Measurements from ENCODE around the gene PSMD6.

Gene PSMD6

GRCh38 chr3:64022451-64023186, 675 bp downstream of the PSMD6 start:
- Histone ChIP-seq H3K27ac (ENCODE audit: low read length) (peak overlapping the region; percentile 32), H3K4me2 (ENCODE audit: low read length) (peak overlapping the region; percentile 94), H3K79me2 (ENCODE audit: low read length) (peaks cover 32% of the 10 kb centered on the region), H3K27me3 (ENCODE audit: low read depth, low read length) (peaks cover 14% of the 10 kb centered on the region; the same call in 1 of the 2 replicates), H3K9me3 (ENCODE audit: insufficient read depth, low read length) (no peaks in the 10 kb centered on the region), H4K20me1 (ENCODE audit: insufficient read depth, low read length) (peaks cover 4% of the 10 kb centered on the region; the same call in 1 of the 2 replicates), H3K9ac (ENCODE audit: low read length) (peak overlapping the region; percentile 85), H3K4me3 (ENCODE audit: low read length) (peak overlapping the region; percentile 93), H2AFZ (ENCODE audit: low read depth, low read length) (peak overlapping the region; percentile 83), H3K4me1 (ENCODE audit: low read length) (peaks cover 16% of the 10 kb centered on the region), H3K36me3 (replicated peaks; ENCODE audit: low read depth, low read length) (peaks cover 34% of the 10 kb centered on the region)
- no peak for TF ChIP-seq CTCF (IDR thresholded peaks at IDR 0.05; ENCODE audit: low read depth, low read length)
- no peak for TF ChIP-seq EZH2phosphoT487 (IDR thresholded peaks at IDR 0.05; ENCODE audit: low read depth)

- peaks cover 4% of the 10 kb centered on the region; the same call in 1 of the 2 replicates for H4K20me1 ChIP-seq (ENCODE audit: insufficient read depth, low read length)
- H3K27me3 ChIP-seq (ENCODE audit: low read depth, low read length): peaks cover 9% of the 10 kb centered on the region; the same call in 1 of the 2 replicates
- H3K9me3 ChIP-seq (ENCODE audit: insufficient read depth, low read length): no peaks in the 10 kb centered on the region
- peaks cover 32% of the 10 kb centered on the region for H3K79me2 ChIP-seq (ENCODE audit: low read length)
- peaks cover 41% of the 10 kb centered on the region for H3K36me3 ChIP-seq (replicated peaks; ENCODE audit: low read depth, low read length)
- no peak overlapping the region for H2AFZ ChIP-seq (ENCODE audit: low read depth, low read length)
- H3K27ac ChIP-seq (ENCODE audit: low read length): no peak overlapping the region
- peak overlapping the region; percentile 94 for H3K4me2 ChIP-seq (ENCODE audit: low read length)
- H3K4me3 ChIP-seq (ENCODE audit: low read length): peak overlapping the region; percentile 93
- peaks cover 16% of the 10 kb centered on the region for H3K4me1 ChIP-seq (ENCODE audit: low read length)
- H3K9ac ChIP-seq (ENCODE audit: low read length): peak overlapping the region; percentile 85
- TF ChIP-seq CTCF (IDR thresholded peaks at IDR 0.05; ENCODE audit: low read depth, low read length): no peak
- no peak for TF ChIP-seq EZH2phosphoT487 (IDR thresholded peaks at IDR 0.05; ENCODE audit: low read depth)
Measured at GRCh38 chr3:64021922-64022321, 1.4 kb downstream of the PSMD6 start.

GRCh38 chr3:64019879-64020278, 3.4 kb downstream of the PSMD6 start:
- peaks cover 7% of the 10 kb centered on the region; the same call in 1 of the 2 replicates for H3K27me3 ChIP-seq (ENCODE audit: low read depth, low read length)
- peaks cover 4% of the 10 kb centered on the region; the same call in 1 of the 2 replicates for H4K20me1 ChIP-seq (ENCODE audit: insufficient read depth, low read length)
- H3K4me1 ChIP-seq (ENCODE audit: low read length): peaks cover 16% of the 10 kb centered on the region
- no peaks in the 10 kb centered on the region for H3K9me3 ChIP-seq (ENCODE audit: insufficient read depth, low read length)
- H3K4me3 ChIP-seq (ENCODE audit: low read length): no peak overlapping the region
- H3K36me3 ChIP-seq (replicated peaks; ENCODE audit: low read depth, low read length): peaks cover 56% of the 10 kb centered on the region
- TF ChIP-seq EZH2phosphoT487 (IDR thresholded peaks at IDR 0.05; ENCODE audit: low read depth) (no peak), CTCF (IDR thresholded peaks at IDR 0.05; ENCODE audit: low read depth, low read length) (no peak)
- H3K4me2 ChIP-seq (ENCODE audit: low read length): no peak overlapping the region
- no peak overlapping the region for H3K9ac ChIP-seq (ENCODE audit: low read length)
- peaks cover 32% of the 10 kb centered on the region for H3K79me2 ChIP-seq (ENCODE audit: low read length)
- no peak overlapping the region for H2AFZ ChIP-seq (ENCODE audit: low read depth, low read length)
- H3K27ac ChIP-seq (ENCODE audit: low read length): no peak overlapping the region

GRCh38 chr3:64019271-64019670, 4.0 kb downstream of the PSMD6 start:
- H3K36me3 ChIP-seq (replicated peaks; ENCODE audit: low read depth, low read length): peaks cover 62% of the 10 kb centered on the region
- H4K20me1 ChIP-seq (ENCODE audit: insufficient read depth, low read length): peaks cover 4% of the 10 kb centered on the region; the same call in 1 of the 2 replicates
- H2AFZ ChIP-seq (ENCODE audit: low read depth, low read length): no peak overlapping the region
- peaks cover 7% of the 10 kb centered on the region; the same call in 1 of the 2 replicates for H3K27me3 ChIP-seq (ENCODE audit: low read depth, low read length)
- TF ChIP-seq CTCF (IDR thresholded peaks at IDR 0.05; ENCODE audit: low read depth, low read length) (no peak), EZH2phosphoT487 (IDR thresholded peaks at IDR 0.05; ENCODE audit: low read depth) (no peak)
- H3K9ac ChIP-seq (ENCODE audit: low read length): no peak overlapping the region
- no peak overlapping the region for H3K27ac ChIP-seq (ENCODE audit: low read length)
- H3K4me2 ChIP-seq (ENCODE audit: low read length): no peak overlapping the region
- H3K4me1 ChIP-seq (ENCODE audit: low read length): peaks cover 16% of the 10 kb centered on the region
- peaks cover 38% of the 10 kb centered on the region for H3K79me2 ChIP-seq (ENCODE audit: low read length)
- no peaks in the 10 kb centered on the region for H3K9me3 ChIP-seq (ENCODE audit: insufficient read depth, low read length)
- no peak overlapping the region for H3K4me3 ChIP-seq (ENCODE audit: low read length)

Measured in OCI-LY3 (cell line).